WI38 (cell line): ENCODE results near the gene MXI1.

Source experiments
- H3K4me3 ChIP-seq: 2 replicates; pipeline ENCODE4 v1.5.1; 2011; ENCODE audit warnings: low read depth, mild to moderate bottlenecking, control low read depth, low read length
- TF ChIP-seq, protein P1 (sequence below): IDR thresholded peaks from 2 replicates; pipeline ENCODE4 v1.5.1; 2012; ENCODE audit warnings: low read depth, mild to moderate bottlenecking, control low read depth, low read length

The MXI1 gene

DNA sequence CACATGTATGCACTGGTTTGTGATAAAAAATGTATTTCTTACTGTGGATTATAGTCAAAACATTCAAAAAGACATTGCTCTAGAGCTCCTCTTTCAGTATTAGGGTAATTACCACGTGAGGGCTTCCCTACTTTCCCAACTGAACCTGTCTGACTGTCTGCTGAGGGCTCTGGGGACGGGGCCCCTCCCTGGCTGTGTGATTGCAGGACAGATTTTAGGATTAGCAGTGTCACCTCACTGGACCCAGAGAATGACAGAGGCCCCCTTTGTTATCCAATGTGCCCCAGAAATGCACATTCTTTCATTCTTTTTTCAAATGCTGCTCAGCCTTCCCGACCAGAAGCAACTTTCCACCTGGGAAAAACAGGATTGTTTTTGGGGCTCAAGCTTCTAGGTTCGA lies 43.6 kb upstream of the MXI1 start:
- no peak overlapping the region for H3K4me3 ChIP-seq
- TF ChIP-seq, protein P1, sequence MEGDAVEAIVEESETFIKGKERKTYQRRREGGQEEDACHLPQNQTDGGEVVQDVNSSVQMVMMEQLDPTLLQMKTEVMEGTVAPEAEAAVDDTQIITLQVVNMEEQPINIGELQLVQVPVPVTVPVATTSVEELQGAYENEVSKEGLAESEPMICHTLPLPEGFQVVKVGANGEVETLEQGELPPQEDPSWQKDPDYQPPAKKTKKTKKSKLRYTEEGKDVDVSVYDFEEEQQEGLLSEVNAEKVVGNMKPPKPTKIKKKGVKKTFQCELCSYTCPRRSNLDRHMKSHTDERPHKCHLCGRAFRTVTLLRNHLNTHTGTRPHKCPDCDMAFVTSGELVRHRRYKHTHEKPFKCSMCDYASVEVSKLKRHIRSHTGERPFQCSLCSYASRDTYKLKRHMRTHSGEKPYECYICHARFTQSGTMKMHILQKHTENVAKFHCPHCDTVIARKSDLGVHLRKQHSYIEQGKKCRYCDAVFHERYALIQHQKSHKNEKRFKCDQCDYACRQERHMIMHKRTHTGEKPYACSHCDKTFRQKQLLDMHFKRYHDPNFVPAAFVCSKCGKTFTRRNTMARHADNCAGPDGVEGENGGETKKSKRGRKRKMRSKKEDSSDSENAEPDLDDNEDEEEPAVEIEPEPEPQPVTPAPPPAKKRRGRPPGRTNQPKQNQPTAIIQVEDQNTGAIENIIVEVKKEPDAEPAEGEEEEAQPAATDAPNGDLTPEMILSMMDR = no peak

- TF ChIP-seq, protein P1 = no peak
- no peak overlapping the region for H3K4me3 ChIP-seq
Measured at GRCh38 chr10:110165239-110165638, 42.2 kb upstream of the MXI1 start.

DNA sequence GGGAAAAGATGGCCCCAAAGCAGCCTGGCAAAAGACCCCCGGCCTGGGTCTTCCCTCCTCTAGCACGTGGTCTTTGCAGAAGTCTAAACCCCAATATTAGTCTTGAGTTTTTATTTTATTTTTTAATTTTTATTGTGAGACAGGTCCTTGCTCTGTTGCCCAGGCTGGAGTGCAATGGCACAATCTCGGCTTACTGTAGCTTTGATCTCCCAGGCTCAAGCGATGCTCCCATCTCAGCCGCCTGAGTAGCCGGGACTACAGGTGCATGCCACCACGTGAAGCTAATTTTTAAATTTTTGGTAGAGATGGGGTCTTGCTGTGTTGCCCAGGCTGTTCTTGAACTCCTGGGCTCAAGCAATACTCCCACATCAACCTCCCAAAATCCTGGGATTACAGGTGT lies 40.3 kb upstream of the MXI1 start:
- H3K4me3 ChIP-seq = no peak overlapping the region
- TF ChIP-seq, protein P1 = no peak

DNA sequence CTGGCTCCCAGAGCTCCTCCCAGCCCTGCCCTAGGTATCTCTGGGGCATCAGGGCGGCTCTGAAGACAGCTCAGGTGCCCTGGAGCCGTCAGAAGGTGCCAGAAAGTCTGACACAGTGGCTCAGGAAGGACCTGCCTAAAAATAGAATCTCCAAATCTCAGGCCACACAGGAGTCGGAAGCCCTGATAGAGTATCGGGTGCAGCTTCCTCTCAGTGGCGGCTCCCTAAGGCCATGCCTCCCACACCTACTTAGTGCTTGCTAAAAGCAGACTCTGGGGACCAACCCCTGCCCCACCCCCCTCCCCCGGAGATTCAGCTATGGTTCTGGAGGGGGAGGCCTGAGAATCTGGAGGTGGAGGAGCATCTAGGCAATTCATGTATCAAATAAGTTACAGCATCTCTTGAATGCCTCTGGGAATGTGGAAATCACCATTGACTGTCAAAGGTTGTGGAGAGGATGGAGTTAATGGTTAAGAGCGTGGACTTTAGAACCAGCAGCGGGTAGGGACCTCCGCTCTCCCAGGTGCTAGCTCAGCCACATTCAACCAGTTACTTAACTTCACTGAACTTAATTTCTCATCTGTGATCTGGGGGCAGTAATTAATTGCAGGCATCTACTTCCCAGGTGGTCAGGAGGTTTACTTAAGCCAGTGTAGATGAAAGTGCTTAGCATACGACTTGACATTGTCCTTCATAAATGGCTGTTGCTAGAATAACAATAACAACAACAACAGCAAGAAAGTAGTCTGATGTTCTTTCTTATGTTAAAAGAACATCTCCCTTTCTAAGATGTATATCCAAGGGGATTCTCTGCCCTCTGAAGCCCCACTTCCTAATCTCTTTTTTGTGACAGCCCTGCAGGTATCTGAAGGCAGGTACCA lies 38.6 kb upstream of the MXI1 start:
- TF ChIP-seq, protein P1 = no peak
- no peak overlapping the region for H3K4me3 ChIP-seq

- no peak overlapping the region for H3K4me3 ChIP-seq
Measured at GRCh38 chr10:110169586-110169985, 37.8 kb upstream of the MXI1 start.

DNA sequence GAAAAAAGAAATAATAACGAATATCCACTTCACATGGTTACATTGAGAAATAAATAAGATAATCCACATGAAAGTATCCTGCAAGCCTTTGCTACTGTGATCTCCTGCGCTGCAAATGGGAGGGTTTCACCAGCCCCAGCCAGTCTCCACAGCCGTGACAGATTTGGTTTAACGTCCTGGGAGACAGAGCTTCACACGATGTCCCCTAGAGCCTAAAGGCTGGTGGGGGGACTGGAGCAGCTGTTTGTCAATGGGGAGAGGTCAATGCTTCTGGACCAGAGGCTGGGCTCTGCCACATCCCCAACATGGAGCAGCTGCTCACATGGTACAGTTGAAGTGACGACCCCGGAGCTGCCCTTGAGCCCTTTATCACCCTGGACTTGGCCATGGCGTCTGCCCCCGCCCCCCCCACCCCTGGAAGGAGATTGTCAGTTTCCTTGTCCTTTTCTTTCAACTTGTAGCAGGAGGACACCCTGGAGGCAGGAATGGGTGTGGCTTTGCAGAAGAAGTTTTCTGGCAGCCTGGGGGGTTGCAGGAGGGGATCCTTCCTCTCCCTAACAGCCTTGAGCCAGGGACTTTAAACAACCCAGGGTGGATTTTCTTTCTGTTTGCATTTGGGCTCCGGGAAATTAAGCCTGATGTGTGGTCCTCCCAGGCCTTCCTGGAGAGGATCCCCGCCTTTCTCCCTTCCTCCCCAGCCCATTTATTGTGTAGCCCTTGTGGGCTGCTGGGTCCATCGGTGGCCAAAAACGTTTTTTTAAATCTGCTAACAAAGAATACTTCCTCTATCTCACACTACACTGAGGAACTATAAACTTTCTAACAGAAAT lies 37.0 kb upstream of the MXI1 start:
- TF ChIP-seq, protein P1 = no peak

More at GRCh38 chr10:110169586-110169985, 37.8 kb upstream of the MXI1 start:
- TF ChIP-seq, protein P1 = no peak

DNA sequence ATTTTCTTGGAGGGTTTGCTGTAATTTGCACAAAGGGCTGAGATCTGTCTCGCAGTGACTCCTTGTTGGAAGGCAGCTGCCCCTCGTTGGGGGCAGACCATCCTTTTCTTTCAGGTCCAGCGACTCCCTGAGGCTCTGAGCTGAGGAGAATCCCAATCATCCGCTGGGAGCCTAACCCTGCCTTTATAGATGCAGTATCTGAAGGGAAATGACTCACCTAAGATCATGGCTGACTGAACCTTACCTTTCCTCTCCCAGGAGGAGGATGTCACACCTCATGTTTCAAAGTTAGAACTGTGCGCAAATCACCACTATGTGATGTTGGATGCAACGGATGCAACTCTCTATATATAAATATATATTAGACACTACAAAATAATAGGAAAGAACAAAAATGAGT lies 36.4 kb upstream of the MXI1 start:
- H3K4me3 ChIP-seq = no peak overlapping the region
- TF ChIP-seq, protein P1 = no peak

More for the DNA sequence above, 37.0 kb upstream of the MXI1 start:
- no peak overlapping the region for H3K4me3 ChIP-seq
